A549 (cell line): ENCODE measurements around the gene AMFR. TPM values are rescaled to one million over a fixed set of nuclear protein-coding genes. Genes with fewer than 3 reads are reported as not detected.

Source experiments
- ATAC-seq, 2 experiments: fragments of 200-7000 bp in 1 of 2; fragments of >200 bp in 1 of 2; cut with Nextera tagmentation in 1 of 2; cut with Tn5 transposase in 1 of 2; 3 replicates each; pipeline versions ENCODE4 v1.8.0 to v1.9.1; 2018 to 2020; ENCODE audit warnings: mild to moderate bottlenecking in 1 of 2, moderate library complexity in 1 of 2
- CTCF ChIA-PET: fragments of 300-600 bp; sonication (Branson Sonifier 250); formaldehyde crosslinking; extraction: SDS; loops from one replicate; lab custom pipeline; 2021; ENCODE audit warnings: antibody characterized with exemption, inconsistent platforms; lab: Yijun Ruan, JAX
- POLR2A ChIA-PET: fragments of 350-600 bp; formaldehyde crosslinking; extraction: SDS; loops from one replicate; lab custom pipeline; 2021; ENCODE audit warnings: antibody characterized with exemption, inconsistent platforms; lab: Yijun Ruan, JAX
- DNase-seq, 2 experiments: peaks; one replicate each; pipeline versions ENCODE4 v3.0.0 to v3.0.0-alpha.2; 2011 to 2016; ENCODE audit warnings: low read depth in 1 of 2, low spot score in 1 of 2
- FAIRE-seq: peaks from 2 replicates; lab custom pipeline; 2011; peaks lifted over from hg19 to GRCh38; lab: Jason Lieb, UNC
- H3K27ac ChIP-seq, 2 experiments: fragments of >200 bp; sonication (Bioruptor Twin); formaldehyde crosslinking; 3 replicates each; pipeline ENCODE4 v1.5.1; 2016 to 2017
- H3K4me1 ChIP-seq: fragments of >200 bp; sonication (Bioruptor Twin); formaldehyde crosslinking; 3 replicates; pipeline ENCODE4 v1.6.1; 2016
- H3K4me2 ChIP-seq: fragments of >200 bp; sonication (Bioruptor Twin); formaldehyde crosslinking; 3 replicates; pipeline ENCODE4 v1.6.1; 2016
- H3K4me3 ChIP-seq: fragments of >200 bp; sonication (Bioruptor Twin); formaldehyde crosslinking; 3 replicates; pipeline ENCODE4 v1.5.1; 2016
- H3K9me3 ChIP-seq: fragments of >200 bp; sonication (Bioruptor Twin); formaldehyde crosslinking; 3 replicates; pipeline ENCODE4 v1.6.1; 2016
- CBX2 ChIP-seq: fragments of 200-600 bp; sonication (generic); IDR thresholded peaks from 2 replicates; pipeline ENCODE4 v1.6.1; 2016; ENCODE audit warnings: low read depth, mild to moderate bottlenecking, borderline replicate concordance
- EHF ChIP-seq: fragments of 250-450 bp; sonication (Bioruptor Pico); IDR thresholded peaks from 2 replicates; pipeline ENCODE4 v1.5.0; 2020; ENCODE audit warnings: mild to moderate bottlenecking
- EHMT2 ChIP-seq: fragments of 200-600 bp; sonication (generic); IDR thresholded peaks from 2 replicates; pipeline ENCODE4 v1.6.1; 2016; ENCODE audit warnings: antibody characterized with exemption, low read depth, mild to moderate bottlenecking, moderate library complexity
- FOSL2 ChIP-seq, 2 experiments: fragments of 450-650 bp in 1 of 2; fragments of >200 bp in 1 of 2; sonication (Bioruptor Twin) in 1 of 2; formaldehyde crosslinking; IDR thresholded peaks; 2 replicates each; pipeline versions ENCODE4 v1.5.0 to v1.6.1; 2016 to 2020; ENCODE audit warnings: mild to moderate bottlenecking in 1 of 2, moderate library complexity in 1 of 2
- FOXS1 ChIP-seq: fragments of 250-450 bp; sonication (Bioruptor Pico); IDR thresholded peaks from 2 replicates; pipeline ENCODE4 v1.5.0; 2020; ENCODE audit warnings: mild to moderate bottlenecking, moderate library complexity
- GATA3 ChIP-seq: IDR thresholded peaks from 2 replicates; pipeline ENCODE4 v1.6.1; 2012; ENCODE audit warnings: borderline replicate concordance
- HEYL ChIP-seq: fragments of 250-450 bp; sonication (Bioruptor Pico); IDR thresholded peaks from 2 replicates; pipeline ENCODE4 v1.8.0; 2021; ENCODE audit warnings: mild to moderate bottlenecking, moderate library complexity
- HOXB13 ChIP-seq: fragments of 250-450 bp; sonication (Bioruptor Pico); IDR thresholded peaks from 2 replicates; pipeline ENCODE4 v1.5.0; 2020; ENCODE audit warnings: low read depth, mild to moderate bottlenecking, moderate library complexity
- JUN ChIP-seq, 2 experiments: fragments of >200 bp; sonication (Bioruptor Twin); formaldehyde crosslinking; IDR thresholded peaks; 2 replicates in 1 of 2; 3 replicates in 1 of 2; pipeline ENCODE4 v1.6.1; 2016 to 2017
- JUNB ChIP-seq: fragments of >200 bp; sonication (Bioruptor Twin); formaldehyde crosslinking; IDR thresholded peaks from 2 replicates; pipeline ENCODE4 v1.6.1; 2016
- NPAS2 ChIP-seq: fragments of 250-450 bp; sonication (Bioruptor Pico); IDR thresholded peaks from 2 replicates; pipeline ENCODE4 v1.8.0; 2022; ENCODE audit warnings: mild to moderate bottlenecking, moderate library complexity, borderline replicate concordance
- RAD21 ChIP-seq, 2 experiments: fragments of >200 bp in 1 of 2; sonication (Bioruptor Twin) in 1 of 2; formaldehyde crosslinking in 1 of 2; IDR thresholded peaks in 1 of 2; conservative IDR thresholded peaks in 1 of 2; 2 replicates in 1 of 2; 3 replicates in 1 of 2; pipeline ENCODE4 v1.6.1; 2012 to 2018; ENCODE audit warnings: inconsistent platforms in 1 of 2
- RFX5 ChIP-seq: fragments of 450-650 bp; IDR thresholded peaks from 2 replicates; pipeline ENCODE4 v1.7.1; 2014; ENCODE audit warnings: antibody characterized with exemption, mild to moderate bottlenecking, moderate library complexity
- ZFP36 ChIP-seq: fragments of 450-650 bp; IDR thresholded peaks from 2 replicates; pipeline ENCODE4 v1.6.1; 2014; ENCODE audit warnings: borderline replicate concordance; ENCODE audit not compliant: partially characterized antibody
- ZSCAN20 ChIP-seq: fragments of 250-450 bp; sonication (Bioruptor Pico); IDR thresholded peaks from 2 replicates; pipeline ENCODE4 v1.8.0; 2022; ENCODE audit warnings: mild to moderate bottlenecking, moderate library complexity
- WGBS: methylation state at CpG from one replicate; pipeline ENCODE4 v1.1.6; 2017; ENCODE audit errors: missing lambda C conversion rate; 5-methylcytosine and 5-hydroxymethylcytosine counted together
- polyA plus RNA-seq, 4 experiments: library from polyadenylated mRNA; depleted of rRNA in 3 of 4; stranded (reverse); fragments of >200 nt; fragmentation: RNase III in 1 of 4; extraction: RNeasy Plus Mini Kit Qiagen cat#74134 plus additional on column Dnase treatment in 1 of 4; gene quantifications; 2 replicates in 3 of 4; 3 replicates in 1 of 4; pipeline ENCODE4 v1.2.3, GENCODE V29; 2011 to 2017
- TF ChIP-seq, protein P1 (sequence below): fragments of 250-450 bp; sonication (Bioruptor Pico); IDR thresholded peaks from 2 replicates; pipeline ENCODE4 v1.5.0; 2020; ENCODE audit warnings: low read depth, mild to moderate bottlenecking, moderate library complexity
- TF ChIP-seq, protein P2 (sequence below): IDR thresholded peaks from 2 replicates; pipeline ENCODE4 v1.6.1; 2012
- TF ChIP-seq, protein P3 (sequence below): fragments of >200 bp; sonication (Bioruptor Twin); formaldehyde crosslinking; IDR thresholded peaks from 3 replicates; pipeline ENCODE4 v1.6.1; 2016
- TF ChIP-seq, protein P4 (sequence below): fragments of 250-450 bp; sonication (Bioruptor Pico); IDR thresholded peaks from 2 replicates; pipeline ENCODE4 v1.5.0; 2021; ENCODE audit warnings: mild to moderate bottlenecking, moderate library complexity, borderline replicate concordance
- TF ChIP-seq, protein P5 (sequence below): IDR thresholded peaks from 2 replicates; pipeline ENCODE4 v1.6.1; 2012; ENCODE audit warnings: low read depth, borderline replicate concordance

Gene AMFR
- polyA plus RNA-seq, 2 of the 4 experiments (the other 2 are of a cell fraction) = 68.9 to 88.5 TPM

DNA sequence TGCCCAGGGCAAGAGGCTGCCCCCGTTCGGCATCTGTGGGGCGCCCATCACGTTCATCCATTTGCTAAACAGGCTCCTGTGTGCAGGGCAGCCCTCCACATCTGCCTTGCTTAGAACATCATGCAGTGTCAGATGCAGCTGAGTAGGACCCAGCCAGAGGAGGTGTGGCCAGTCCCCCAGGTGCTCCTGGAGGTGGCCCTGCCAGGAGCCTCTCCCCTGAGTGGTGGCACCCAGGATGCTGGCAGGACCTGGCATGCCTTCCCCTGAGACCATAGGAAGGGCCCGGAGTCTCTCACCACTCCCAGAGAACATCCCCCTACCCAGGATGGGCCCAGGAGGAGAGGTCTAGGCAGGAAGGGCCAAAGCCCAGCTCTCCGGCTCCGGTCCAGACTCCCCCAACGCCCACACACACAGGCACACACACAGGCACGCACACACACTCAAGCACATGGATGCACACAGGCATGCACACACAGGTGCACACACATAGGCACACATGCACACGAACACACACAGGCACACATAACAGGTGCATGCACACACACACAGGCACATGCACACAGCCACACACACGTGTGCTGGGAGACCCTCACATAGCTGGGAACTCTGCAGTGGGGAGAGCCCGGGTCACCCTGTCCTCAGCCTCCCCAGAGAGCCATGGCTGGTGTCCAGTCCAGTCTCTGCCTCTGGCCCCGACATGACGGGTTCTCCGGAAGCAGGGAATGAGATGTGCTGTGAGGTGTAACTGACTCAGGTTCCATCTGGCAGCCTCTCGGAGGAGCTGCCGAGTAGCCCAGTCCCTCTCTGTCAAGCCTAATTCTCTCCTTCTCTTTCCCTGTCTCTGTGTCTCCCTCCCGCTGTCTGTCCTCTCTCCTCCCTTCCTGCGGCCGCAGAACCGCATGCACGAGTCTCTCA is 74.6 kb downstream of the AMFR start:
- no peaks in the 10 kb centered on the region; the same call in 2 of the 3 replicates for H3K4me1 ChIP-seq
- no peaks in the 10 kb centered on the region for H3K9me3 ChIP-seq
- ATAC-seq (no peak), FAIRE-seq (no peak), DNase-seq (no peak)
- no peak overlapping the region for H3K4me2 ChIP-seq
- POLR2A ChIA-PET = no interaction called here
- TF ChIP-seq RAD21 (conservative IDR thresholded peaks at IDR 0.05 in 1 of 2, IDR thresholded peaks at IDR 0.05 in 1 of 2) (no peak), GATA3 (no peak), NPAS2 (CRISPR knock-in tag) (no peak), HEYL (CRISPR knock-in tag) (no peak), ZFP36 (no peak), EHF (CRISPR knock-in tag) (no peak), JUN (IDR thresholded peaks at IDR 0.05) (no peak), FOXS1 (CRISPR knock-in tag) (no peak), RFX5 (no peak), JUNB (no peak), EHMT2 (no peak), CBX2 (no peak)
- TF ChIP-seq, protein P1, sequence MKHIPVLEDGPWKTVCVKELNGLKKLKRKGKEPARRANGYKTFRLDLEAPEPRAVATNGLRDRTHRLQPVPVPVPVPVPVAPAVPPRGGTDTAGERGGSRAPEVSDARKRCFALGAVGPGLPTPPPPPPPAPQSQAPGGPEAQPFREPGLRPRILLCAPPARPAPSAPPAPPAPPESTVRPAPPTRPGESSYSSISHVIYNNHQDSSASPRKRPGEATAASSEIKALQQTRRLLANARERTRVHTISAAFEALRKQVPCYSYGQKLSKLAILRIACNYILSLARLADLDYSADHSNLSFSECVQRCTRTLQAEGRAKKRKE (CRISPR knock-in tag) = no peak
- TF ChIP-seq, protein P2, sequence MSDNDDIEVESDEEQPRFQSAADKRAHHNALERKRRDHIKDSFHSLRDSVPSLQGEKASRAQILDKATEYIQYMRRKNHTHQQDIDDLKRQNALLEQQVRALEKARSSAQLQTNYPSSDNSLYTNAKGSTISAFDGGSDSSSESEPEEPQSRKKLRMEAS = no peak
- TF ChIP-seq, protein P3, sequence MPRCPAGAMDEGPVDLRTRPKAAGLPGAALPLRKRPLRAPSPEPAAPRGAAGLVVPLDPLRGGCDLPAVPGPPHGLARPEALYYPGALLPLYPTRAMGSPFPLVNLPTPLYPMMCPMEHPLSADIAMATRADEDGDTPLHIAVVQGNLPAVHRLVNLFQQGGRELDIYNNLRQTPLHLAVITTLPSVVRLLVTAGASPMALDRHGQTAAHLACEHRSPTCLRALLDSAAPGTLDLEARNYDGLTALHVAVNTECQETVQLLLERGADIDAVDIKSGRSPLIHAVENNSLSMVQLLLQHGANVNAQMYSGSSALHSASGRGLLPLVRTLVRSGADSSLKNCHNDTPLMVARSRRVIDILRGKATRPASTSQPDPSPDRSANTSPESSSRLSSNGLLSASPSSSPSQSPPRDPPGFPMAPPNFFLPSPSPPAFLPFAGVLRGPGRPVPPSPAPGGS = no peak
- TF ChIP-seq, protein P4, sequence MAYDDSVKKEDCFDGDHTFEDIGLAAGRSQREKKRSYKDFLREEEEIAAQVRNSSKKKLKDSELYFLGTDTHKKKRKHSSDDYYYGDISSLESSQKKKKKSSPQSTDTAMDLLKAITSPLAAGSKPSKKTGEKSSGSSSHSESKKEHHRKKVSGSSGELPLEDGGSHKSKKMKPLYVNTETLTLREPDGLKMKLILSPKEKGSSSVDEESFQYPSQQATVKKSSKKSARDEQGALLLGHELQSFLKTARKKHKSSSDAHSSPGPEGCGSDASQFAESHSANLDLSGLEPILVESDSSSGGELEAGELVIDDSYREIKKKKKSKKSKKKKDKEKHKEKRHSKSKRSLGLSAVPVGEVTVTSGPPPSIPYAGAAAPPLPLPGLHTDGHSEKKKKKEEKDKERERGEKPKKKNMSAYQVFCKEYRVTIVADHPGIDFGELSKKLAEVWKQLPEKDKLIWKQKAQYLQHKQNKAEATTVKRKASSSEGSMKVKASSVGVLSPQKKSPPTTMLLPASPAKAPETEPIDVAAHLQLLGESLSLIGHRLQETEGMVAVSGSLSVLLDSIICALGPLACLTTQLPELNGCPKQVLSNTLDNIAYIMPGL (CRISPR knock-in tag) = no peak
- TF ChIP-seq, protein P5, sequence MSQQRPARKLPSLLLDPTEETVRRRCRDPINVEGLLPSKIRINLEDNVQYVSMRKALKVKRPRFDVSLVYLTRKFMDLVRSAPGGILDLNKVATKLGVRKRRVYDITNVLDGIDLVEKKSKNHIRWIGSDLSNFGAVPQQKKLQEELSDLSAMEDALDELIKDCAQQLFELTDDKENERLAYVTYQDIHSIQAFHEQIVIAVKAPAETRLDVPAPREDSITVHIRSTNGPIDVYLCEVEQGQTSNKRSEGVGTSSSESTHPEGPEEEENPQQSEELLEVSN = no peak
- H3K4me3 ChIP-seq = no peak overlapping the region
- CTCF ChIA-PET = interaction anchor here (1.0 to 3.6 kb wide), 2 partner anchors 18 to 35 kb away, joined by 3 to 20 read pairs; no protein-coding TSS in a partner anchor
- no peak overlapping the region for H3K27ac ChIP-seq
- WGBS = 79% methylated on average over 21 of the region's 22 CpGs

DNA sequence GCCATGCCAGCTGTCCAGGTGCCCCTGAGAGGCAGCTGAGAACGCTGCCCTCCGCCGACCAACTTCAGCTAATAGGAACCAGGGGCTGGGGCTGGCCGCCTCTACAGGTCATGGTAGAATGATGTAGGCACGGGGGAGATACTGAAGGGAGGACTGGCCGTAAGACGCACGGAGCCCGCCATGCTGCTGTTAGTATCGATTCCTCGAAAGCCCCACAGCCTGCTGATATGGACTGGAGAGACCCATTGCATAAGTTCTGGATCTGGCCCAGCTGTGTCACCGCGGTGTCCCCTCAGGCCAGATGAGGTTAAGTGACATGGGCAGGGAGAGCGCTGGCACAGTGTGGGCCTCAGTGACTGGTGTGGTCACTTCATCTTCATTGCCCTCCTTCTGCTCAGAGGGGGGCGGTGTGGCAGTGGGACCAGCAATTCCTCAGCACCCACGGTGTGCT is 75.6 kb downstream of the AMFR start:
- ATAC-seq = no peak
- Histone ChIP-seq H3K4me2 (no peak overlapping the region), H3K27ac (no peak overlapping the region)
- FAIRE-seq = no peak
- 81% methylated on average over 14 of the region's 16 CpGs for WGBS
- TF ChIP-seq RAD21 (conservative IDR thresholded peaks at IDR 0.05 in 1 of 2, IDR thresholded peaks at IDR 0.05 in 1 of 2) (no peak), HOXB13 (CRISPR knock-in tag) (no peak), FOSL2 (IDR thresholded peaks at IDR 0.05) (no peak), FOSL2 (CRISPR knock-in tag; IDR thresholded peaks at IDR 0.05) (no peak), GATA3 (no peak), ZSCAN20 (CRISPR knock-in tag) (no peak)
- TF ChIP-seq, all 56 proteins: peak for 0
- Histone ChIP-seq H3K4me1 (no peaks in the 10 kb centered on the region), H3K9me3 (no peaks in the 10 kb centered on the region), H3K4me3 (no peak overlapping the region)
- DNase-seq = no peak
- CTCF ChIA-PET = interaction anchor here (0.5 to 3.6 kb wide), 4 partner anchors 11 to 39 kb away, joined by 4 to 20 read pairs (median 8); no protein-coding TSS in a partner anchor
- POLR2A ChIA-PET = no interaction called here
